22Rv1 (cell line): ENCODE results near the gene MAP2K3.

ENCODE experiments used
- H3K27ac ChIP-seq: fragments of 450-650 bp; 2 replicates; pipeline ENCODE4 v1.5.1; 2017
- CTCF ChIP-seq: fragments of 450-650 bp; IDR thresholded peaks from 2 replicates; pipeline ENCODE4 v1.5.1; 2017; ENCODE audit warnings: mild to moderate bottlenecking
- ZFX ChIP-seq: fragments of 450-650 bp; IDR thresholded peaks from 2 replicates; pipeline ENCODE4 v1.6.1; 2017; ENCODE audit warnings: antibody characterized with exemption, borderline replicate concordance

MAP2K3 gene

GRCh38 chr17:21253646-21254441, 30.7 kb upstream of the MAP2K3 start:
- no peak overlapping the region for H3K27ac ChIP-seq
- TF ChIP-seq CTCF = no peak
- no peak for TF ChIP-seq ZFX

GRCh38 chr17:21258593-21258992, 25.9 kb upstream of the MAP2K3 start:
- H3K27ac ChIP-seq = no peak overlapping the region
- TF ChIP-seq ZFX = no peak
- no peak for TF ChIP-seq CTCF

- no peak for TF ChIP-seq ZFX
- no peak for TF ChIP-seq CTCF
- H3K27ac ChIP-seq = no peak overlapping the region
Measured at GRCh38 chr17:21262259-21262993, 22.1 kb upstream of the MAP2K3 start.

- H3K27ac ChIP-seq = no peak overlapping the region
- TF ChIP-seq CTCF (no peak), ZFX (no peak)
Measured at GRCh38 chr17:21263376-21263775, 21.1 kb upstream of the MAP2K3 start.

- no peak overlapping the region for H3K27ac ChIP-seq
- TF ChIP-seq ZFX (no peak), CTCF (no peak)
Measured at GRCh38 chr17:21268596-21269188, 15.8 kb upstream of the MAP2K3 start.

- no peak for TF ChIP-seq CTCF
- TF ChIP-seq ZFX = no peak
- no peak overlapping the region for H3K27ac ChIP-seq
Measured at GRCh38 chr17:21269394-21269793, 15.1 kb upstream of the MAP2K3 start.
